GM21528 (cell line): ENCODE results near the gene GNG8.
"Not testable (repeated sequence)": the region's sequence is repeated elsewhere in the genome, so short reads cannot be mapped to it uniquely, and the experiment has no call there.

ENCODE experiments used
- ATAC-seq: cut with Tn5 transposase; IDR thresholded peaks from one replicate; pipeline ENCODE4 v1.9.1; 2021; ENCODE audit warnings: mild to moderate bottlenecking, moderate library complexity; ENCODE audit not compliant: unreplicated experiment, low FRiP score

GNG8 gene

DNA sequence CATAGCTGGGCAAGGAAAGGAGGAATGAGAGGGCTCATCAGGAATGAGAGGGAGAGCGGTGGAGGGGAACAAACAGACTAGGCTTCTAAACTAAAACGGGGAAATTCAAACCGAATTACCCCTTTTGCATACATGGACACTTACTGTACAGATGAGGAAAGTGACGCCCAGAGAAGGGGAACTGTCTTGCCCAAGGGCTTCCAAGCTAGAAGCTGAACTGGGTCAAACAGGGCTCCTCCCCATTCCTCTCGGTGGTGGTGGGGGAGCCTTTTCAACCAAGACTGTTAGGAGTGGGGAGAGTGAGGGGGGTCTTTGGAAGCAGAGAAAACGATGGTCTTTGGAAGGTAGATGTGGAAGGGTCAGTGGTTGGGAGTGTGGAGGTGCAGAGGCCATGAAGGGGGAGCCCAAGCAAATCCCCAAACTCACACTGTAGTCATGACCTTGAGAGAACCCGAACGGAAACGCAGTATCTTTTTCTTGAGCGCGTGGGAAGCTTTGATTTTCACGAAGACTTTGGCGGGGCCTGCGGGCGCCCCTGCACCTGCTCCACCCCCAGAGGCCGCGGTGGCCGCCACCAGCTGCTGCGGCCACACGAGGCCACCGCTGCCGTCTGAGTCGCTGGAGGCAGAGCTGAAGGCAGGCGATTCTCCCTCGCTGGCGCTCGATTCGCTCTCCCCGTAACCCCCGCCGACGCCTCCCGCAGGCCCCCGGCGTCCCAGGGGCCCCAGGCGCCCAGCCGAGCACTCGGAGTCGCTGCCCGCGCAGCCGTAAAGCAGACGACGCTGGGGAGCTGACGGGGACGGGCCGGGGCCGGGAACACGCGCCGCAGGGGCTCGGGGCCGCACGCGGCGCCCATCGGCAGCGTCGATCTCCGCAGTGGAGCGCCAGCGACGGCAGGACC lies 12.3 kb upstream of the GNG8 start:
- no peak for ATAC-seq

DNA sequence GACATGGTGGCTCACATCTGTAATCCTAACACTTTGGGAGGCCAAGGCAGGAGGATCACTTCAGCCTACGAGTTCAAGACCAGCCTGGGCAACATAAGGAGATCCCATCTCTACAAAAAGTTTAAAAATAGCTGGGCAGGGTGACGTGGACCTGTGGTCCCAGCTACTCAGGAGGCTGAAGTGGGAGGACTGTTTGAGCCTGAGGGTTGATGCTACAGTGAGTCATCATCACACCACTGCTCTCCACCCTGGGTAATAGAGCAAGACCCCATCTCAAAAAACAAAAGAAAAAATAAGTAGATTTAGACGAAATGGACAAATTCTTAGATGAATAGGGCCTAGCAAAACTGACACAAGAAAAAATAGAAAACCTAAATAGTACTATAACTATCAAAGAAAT lies 10.4 kb upstream of the GNG8 start:
- ATAC-seq = no peak

DNA sequence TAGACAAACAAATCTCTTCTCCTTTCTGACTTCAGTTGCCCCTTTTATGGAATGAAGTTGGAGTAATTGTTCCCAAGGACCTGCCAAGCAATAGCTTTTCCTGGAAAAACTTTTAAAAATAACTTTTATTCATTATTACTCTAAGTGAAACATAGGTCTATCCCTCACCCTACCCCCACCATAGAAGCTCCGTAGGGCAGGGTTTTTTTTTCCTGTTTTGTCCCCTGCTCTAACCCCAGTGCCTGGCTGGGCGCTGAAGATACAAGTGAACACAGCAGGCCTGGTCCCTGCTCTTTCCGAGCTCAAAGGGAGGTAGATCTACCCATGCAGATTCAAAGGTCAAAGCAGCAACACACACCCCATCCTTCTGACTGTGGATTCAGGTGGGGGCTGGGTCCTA lies 8.7 kb upstream of the GNG8 start:
- ATAC-seq = no peak

DNA sequence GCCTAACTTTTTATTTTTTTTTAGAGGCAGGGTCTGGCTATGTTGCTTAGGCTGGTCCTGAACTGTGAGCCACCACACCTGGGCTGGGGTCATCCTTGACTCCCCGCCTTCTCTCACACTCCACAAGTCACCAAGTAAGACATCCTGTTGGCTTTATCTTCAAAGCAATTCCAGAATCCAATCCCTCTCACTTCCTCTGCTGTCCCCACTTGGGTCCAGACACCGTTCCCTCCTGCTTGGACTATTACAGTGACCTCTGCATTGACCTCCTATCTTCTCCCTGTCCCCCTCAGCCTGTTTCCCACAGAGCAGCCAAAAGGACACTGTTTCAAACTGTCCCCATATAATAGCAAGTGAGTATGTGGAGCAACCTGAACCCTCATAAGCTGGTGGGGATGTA lies 4.7 kb upstream of the GNG8 start:
- no peak for ATAC-seq

DNA sequence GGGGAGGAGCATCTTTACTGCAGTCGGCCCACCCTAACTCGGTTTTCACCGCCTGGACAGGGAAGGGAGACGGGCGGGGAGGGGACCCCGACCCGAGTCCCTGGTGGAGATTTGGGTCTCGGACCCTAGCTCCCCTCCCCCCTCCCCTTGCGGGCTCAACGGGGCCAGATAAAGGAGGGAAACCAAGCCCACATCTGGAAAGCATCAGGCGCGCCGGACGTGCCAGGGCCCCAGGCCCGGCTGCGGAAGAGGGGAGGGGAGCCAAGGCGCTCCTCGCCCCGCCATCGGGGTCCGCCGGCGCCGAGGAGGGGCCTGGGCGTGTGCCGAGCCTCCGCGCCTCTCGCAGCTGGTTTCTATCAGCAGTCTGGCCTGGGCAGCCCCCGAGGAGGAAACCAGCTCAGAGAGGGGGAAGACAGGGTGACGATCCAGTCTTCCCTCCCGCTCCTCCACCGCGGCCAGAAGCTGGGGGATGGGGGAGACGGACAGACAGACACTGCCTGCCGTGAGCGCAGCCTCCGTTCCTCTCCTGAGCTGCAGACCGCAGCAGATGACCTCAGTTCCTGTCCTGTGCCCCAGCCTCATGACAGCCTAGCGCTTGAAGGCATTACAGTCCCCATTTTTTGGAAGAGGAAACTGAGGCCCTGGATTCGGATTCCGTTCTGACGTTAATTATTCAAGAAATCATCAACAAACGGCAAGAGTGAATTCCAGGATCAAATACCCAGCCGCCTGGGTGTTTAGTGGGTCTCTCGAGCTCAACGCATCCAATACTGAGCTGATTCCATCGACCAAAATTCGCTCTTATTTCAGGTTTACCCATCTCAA lies 3.6 kb upstream of the GNG8 start:
- no peak for ATAC-seq

DNA sequence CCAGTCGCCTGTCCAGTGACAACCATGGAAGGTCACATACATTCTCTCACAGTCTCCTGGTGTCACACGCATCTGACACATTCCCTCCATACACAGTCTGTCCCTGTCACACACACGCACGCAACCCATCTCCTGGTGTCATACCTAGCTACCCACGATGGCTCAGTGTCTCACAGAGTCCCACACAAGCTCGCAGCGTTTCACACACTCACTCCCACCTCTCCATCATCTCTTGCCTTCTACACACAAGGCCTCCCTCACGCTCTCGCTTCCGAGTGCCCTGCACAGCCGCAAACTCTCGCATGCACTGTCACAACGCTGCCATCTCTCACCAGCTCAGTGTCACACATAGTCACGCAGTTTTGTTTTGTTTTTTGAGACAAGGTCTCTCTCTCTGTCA lies 1.2 kb upstream of the GNG8 start:
- ATAC-seq = no peak

DNA sequence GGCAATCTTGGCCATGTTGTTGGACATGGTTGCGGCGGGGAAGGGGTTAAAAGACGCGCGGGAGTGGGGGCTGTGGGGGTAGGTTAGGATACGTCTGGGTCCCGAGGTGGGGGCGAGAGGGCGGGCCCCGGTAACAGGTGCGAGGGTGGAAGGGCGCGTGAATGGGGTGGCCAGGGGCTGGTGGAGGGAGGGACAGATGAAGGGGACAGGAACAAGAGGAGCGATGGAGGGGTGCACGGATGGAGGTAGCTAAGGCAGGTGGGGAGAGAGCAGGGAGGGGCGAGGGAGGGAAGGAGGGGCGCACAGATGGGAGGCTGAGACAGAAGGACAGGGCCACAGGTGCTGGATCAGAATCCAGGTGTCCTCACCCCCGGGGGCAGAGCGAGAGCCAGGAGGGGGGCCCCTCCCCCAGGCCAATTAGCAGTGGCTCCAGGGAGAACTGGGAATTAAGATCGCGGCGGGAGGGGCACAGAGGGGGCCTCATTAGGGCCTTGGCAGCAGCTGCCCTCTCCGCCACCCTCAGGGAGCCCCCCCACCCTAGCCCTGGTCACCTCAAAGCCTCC lies 1.3 kb downstream of the GNG8 start:
- ATAC-seq = no peak

DNA sequence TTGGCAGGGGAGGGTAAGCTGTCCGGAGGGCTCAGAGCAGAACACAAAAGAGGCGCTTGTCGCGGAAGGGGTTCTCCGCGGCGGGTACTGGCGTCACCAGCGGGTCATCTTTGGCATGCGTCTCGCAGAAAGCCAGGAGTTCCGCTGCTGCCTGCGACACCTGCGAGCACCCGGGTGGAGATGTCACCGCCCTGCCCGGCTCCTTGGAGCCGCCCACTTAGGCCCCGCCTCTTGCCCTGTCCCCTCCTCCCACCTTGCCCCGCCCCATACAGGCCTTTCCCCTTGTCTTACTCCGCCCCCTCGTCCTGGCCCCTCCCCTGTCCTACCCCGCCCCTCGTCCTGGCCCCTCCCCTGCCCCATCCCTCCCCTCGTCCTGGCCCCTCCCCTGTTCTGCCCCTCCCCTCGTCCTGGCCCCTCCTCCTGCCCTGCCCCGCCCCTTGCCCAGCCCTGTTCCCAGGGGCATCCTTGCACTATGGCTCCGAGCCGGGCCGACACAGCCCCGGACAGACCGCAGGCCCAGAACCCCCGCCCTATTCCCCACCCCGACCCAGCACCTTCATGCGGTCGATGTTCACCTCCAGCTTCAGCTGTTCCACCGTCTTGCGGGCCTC lies 1.9 kb downstream of the GNG8 start:
- ATAC-seq = no peak

DNA sequence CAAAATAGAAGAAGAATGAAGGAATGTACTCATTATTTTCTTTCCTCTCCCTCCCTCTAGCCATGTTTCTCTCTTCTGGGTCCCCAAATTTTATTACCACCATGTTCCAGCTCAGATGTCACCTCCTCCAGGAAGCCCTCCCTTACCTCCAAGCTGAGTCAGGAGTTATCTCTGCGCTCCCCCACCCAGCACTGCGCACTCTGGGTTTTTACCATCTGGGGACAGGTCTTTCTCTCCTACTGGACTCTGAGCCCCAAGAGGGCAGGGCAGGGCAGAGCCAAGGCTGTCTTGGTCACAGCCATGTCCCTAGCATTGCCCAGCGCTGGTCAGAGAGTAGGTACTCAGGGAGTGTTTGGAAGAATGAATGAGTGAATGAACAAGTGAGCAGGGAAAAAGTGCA lies 2.9 kb downstream of the GNG8 start:
- ATAC-seq = no peak

DNA sequence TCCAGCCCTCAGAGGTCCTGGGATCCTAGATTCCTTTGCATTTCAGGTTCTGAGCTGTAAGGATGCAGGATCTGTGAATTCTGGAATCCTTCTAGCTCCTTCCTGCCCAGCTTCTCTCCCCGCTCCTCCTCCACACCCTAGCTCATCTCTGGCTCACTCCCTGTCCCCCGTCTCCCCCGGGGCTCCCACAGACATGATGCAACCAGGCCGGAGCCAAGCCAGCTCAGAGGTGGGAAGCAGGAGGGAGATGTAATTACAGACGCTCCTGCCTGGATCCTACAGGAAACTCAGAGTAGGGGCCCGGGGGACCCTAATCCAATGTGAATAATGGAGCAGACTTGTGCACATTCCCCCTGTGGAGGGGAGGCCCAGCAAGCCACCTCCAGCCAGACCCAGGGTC lies 4.5 kb downstream of the GNG8 start:
- no peak for ATAC-seq

DNA sequence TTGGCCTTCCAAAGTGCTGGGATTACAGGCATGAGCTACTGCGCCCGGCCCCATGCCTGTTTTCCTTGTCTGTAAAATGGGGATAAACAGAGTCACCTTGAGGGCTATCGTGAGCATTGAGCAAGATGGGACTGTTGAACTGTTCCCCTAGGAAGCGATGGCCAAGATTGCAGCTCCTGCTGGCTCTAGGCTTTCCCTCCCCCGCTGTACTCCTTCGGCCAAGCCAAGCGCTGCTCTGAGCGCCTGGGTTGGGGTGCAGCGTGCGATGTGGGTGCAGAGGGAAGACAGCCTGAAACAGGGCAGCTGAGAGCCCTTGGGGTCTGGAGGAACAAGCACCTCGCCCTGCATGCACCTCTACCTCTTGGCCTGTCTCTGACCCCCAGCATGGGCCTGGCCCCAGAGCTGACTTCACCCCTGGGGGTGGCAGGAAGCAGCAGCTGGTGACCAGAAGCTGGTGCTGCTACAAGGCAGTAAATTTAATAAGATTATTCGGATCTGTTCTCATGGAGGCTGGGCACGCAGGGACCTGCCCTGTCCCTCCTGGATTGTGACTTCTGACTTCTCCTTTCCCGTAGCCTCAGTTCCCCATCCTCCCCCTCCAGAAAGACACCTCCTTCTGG lies 5.3 kb downstream of the GNG8 start:
- no peak for ATAC-seq

DNA sequence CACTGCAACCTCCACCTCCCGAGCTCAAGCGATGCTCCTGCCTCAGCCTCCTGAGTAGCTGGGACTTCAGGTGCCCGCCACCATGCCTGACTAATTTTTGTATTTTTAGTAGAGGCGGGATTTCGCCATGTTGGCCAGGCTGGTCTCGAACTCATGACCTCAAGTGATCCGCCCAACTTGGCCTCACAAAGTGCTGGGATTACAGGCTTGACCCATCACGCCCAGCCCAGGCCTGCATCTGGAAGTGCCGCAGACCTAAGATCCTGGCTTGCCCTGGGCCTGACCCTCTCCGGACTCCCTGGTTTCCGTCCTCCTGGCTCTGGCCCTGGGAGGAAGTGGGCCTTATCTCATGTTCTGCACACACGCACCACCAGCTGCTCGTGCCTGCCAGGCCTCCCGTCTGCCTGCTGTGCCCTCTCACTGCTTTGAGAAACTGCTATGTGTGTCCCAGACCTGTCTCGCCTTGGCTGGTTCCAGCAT lies 6.4 kb downstream of the GNG8 start:
- no peak for ATAC-seq

DNA sequence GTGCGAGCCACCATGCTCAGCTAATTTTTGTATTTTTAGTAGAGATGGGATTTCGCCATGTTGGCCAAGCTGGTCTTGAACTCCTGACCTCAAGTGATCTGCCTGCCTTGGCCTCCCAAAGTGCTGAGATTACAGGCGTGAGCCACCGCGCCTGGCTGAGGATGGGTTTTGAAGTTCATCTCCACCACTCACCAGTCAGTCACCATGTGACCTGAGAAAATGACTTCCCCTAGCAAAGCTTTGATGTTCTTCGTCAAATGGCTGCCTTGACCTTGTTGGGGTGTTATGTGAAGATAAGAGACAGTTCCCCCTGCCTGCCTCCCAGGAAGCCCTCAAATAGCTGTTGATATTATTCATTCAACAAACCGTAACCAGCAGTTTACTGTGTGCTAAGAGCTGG lies 7.0 kb downstream of the GNG8 start:
- ATAC-seq = not testable (repeated sequence)

DNA sequence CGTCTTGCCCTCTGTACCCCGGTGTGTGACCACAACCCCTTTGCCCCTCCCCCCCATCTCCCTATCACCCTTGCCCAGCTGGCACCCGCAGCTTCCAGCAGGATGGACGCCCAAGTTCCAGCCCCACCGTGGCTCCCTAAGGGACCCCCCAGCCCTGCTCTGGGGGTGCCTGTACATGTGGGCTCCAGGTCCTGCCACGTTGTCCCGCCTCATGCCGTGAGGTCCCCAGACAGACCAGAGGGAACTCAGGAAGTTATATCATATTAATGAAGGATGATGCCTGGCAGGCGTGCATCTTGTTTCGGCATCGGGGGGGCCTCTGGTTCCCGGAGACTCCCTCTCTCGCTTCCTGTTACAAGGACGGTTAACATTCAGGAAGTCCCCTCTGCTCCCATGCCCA lies 9.6 kb downstream of the GNG8 start:
- no peak for ATAC-seq

DNA sequence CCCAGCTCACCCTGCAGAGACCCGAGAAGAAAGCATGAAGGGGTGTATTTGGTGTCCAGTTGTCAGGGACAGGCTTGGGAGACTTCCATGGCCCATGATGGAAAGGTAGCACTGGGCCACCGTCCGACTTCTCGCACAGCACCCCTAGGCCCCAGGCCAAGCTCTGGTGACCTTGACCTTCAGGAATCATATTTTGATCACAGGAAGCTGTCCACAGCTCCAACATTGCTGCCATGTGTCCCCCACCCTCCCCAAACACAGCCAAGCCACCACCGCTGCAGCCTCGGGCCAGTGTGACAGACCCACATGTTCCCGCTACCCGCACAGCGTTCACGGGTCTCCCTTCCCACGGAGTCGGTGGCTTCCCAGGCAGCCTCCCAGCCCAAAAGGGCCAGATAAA lies 10.3 kb downstream of the GNG8 start:
- ATAC-seq = no peak

DNA sequence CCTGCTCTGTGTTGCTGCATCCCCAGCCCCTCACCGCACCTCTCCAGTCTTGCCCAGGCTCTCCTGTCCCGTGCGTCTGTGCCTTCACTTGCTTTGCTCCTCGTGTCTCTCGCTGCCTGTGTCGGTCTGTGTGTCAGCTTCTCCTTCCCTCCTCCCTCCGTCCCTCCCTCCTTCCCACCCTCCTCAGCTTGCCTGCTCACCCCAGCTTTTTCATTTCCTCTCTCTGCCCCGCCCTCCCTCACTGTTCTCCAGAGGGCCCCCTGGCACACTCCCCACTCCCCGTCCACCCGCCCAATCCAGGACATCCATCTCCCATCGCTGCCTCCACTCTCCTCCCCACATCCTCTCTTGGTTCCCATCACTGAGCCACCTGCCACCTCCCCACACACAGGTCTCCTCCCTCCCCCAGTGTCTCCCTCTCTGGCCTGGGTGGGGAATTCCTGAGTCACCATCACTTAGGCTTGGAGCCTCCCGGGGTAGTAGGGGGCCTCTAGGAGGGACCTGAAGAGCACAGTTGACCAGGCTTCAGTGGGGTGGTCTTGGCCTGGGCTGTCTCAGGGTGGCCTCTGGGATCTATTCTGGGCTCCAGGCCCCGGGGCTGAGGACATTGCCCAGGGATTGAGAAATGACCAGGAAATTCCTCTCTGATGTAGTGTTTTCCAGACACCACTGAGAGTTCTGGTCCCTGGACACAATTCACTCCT lies 10.9 kb downstream of the GNG8 start, which contains the start of gene PTGIR:
PTGIR (minus strand) TSS at position 132 of the 704 bp plus-strand sequence. CDS start 864 bp downstream, outside the sequence.
- no peak for ATAC-seq

DNA sequence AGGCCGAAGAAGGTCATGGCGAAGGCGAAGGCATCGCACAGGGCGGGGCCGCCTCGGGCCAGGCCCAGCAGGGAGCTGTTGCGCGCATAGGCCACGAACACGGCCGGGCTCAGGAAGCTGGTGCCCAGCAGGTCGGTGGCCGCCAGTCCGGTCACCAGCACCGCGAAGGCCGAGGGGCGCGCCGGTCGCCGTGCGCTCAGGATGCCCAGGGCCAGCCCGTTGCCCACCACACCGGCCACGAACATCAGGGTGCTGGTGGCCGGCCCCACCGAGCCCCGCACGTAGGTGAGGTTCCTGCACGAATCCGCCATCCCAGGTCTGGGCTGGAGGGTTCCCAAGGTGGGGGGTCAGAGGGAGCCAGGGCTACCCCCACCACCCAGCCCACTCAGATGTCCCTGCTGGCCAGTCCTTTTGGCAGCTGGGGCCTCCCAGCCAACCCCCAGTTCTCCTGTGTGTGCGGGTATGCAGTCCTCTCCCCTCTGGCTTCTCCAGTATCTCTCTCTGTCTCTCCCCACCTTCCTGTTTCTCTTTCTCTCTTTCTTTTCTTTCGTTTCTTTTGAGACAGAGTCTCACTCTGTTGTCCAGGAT lies 12.0 kb downstream of the GNG8 start:
- ATAC-seq = no peak

DNA sequence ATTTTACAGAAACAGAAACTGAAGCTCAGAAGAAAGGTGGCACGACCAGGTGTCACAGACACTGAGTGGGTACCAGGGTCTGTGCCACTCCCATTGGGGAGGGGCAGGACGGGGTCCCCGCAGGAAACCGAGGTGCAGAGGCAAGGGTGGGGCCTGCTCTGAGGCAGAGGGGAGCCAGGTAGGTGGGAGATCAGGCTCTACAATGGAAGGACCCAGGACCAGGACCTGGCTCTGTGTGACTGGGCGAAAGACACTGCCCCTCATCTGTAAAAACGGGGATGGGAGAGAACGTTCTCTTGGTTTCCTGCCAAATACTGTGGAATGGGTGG lies 13.9 kb downstream of the GNG8 start:
- ATAC-seq = no peak
